Measurements from ENCODE around the gene SEMA7A.

The SEMA7A gene

DNA sequence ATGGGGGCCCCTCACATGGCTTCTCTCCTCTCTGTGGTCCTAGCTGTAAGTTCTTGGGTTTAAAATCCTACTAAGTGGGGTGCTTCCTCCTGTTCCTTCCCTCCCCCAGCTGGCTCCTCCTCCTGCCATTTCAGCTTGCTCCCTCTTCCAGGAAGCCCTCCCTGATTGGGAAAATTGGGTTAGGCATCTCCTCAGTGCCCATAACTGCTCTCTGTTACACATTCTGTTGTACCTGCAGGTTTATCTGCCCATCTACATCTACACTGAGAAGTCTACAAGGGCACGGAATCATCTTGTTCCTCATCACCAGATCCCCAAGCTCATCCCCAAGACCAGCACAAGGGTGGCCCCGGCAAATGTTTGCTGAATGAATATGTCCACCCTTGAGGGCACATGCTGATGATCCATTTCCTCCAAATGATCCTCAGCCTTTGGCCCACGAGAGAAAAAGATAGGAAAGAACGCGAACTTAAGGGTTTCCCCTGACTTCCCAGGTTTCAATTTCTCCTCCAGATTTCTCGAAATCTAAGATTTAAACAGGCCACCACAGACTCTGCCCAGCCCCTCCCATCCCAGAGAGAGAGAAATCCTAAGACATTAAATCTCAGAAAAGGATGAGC lies 3.9 kb downstream of the SEMA7A start:
- DNase-seq = no peak

DNA sequence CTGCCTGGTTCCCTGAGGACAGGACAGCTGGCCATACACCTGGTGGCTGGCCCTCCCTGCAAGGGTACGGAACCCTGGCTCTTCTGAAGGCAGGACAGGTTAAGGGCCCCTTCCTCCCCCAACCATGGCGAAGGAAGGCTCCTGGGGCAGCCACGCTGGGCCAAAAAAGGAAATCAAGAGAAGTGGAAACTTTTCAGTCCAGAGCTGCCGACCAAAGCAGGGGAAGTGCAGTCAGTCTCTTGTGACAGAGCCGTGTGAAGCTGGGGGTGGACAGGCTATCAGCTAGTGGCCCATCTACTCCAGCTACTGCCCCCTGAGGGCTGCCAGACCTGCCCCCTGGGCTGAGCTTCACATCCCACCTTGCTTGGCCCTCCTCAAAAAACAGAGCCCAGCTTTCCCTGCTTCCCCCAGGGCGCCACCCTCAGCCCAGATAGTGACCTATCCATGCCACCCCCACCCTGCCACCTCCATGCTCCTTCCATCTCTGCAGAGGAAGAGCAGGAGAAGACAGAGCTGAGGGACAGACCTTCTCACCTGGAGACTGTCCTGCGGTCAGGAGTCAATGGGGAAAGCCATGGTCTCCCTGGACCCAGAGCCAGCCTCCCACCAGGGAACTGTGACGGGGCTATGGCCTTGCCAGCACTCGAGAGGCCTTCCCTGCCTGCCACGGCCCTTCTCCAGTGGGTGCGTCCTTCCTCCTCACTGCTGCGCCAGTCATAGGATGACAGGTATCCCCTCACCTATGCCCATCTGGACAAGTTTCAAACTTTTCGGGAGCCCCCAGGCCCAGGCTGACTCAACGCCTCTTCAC lies 4.6 kb downstream of the SEMA7A start:
- no peak for DNase-seq

DNA sequence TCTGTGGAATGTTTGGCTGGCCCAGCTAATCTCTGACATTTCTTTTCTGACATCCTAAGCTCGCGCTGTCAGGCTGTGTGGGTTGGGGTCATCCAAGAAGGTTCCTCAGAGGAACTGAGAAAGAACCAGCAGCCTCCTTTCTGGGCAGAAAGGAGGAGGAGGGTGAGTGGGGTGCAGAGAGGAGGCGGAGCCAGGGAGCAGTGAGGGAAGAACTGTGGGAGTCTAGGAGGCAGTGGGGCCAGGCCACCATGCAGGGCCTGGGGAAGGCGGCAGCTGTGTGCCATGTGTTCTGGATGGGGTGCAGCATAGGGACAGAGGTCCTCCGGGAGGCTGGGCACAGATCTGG lies 5.3 kb downstream of the SEMA7A start:
- no peak for DNase-seq

DNA sequence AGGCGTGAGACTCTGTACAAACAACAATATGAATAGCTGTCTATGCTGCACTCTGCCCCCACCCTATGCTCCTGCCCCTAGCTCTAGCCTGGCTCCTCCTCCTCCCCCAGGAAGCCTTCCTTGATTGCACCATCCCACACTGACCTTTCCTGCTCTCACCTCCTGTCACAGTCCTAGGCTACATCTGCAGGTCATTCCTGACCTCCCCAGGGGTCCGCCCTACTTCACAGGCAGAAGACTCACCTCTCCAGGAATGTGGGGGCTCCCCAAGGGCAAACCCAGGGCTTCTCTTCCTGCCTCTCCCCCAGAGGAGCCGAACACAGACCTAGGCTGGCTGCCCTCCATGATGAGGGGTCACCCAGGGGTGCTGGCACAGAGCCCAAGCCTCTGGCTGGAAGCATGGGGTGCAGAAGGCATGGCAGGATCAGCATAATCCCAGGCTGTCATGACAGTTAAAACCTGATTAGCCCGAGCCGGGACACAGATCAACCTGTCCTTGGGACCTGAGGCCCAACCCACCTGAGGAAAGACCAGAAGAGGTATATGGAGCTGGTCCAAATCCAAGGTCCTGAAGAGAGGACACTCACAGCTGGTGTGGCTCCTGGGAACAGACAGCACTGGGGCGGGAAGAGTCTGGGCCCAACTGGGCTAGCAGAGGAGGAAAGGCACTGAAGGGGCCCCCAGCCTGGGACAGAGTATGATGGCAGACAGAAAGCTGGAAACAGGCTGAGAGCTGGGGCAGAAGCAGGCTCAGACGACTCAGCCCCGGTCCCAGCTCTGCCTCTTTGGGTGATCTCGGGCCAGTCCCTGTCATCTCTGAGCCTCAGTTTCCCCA lies 5.9 kb downstream of the SEMA7A start:
- DNase-seq = no peak

DNA sequence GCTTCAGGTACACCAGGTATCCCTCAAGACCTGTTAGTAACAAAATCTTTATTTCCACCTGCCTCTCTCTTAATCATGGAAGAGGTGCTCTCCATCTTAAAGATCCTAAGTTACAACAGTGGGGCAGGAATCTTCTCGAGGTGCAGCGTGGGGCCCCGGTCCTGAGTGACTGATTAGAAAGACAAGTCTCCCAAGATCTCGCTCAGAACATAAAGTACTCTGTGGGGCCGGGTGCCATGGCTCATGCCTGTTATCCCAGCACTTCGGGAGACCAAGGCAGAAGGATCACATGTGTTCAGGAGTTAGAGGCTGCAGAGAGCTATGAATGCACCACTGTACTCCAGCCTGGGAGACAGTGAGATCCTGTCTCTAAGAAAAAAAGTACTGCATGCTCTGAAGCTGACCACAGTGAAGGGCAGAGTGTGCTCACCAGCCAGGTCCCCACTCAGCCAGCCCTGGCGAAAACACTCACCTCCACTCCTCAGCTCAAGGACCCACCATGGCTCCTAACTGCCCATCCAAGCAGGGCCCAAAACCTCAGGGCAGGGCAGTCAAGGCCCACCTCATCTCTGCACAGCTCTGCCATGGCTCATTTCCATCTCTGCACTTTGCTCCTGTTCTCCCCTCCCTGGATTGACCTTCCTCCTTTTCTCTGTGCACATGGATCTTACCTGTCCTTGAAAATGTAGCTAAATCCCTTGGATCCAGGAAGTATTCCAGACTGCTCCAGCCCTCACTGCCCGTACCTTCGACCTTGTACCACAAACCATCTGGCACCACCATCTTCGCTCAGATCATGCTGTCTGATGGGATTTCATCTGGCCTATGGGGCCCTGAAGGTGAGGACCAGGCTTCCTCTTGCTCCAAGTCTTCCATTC lies 7.1 kb downstream of the SEMA7A start:
- DNase-seq = no peak

DNA sequence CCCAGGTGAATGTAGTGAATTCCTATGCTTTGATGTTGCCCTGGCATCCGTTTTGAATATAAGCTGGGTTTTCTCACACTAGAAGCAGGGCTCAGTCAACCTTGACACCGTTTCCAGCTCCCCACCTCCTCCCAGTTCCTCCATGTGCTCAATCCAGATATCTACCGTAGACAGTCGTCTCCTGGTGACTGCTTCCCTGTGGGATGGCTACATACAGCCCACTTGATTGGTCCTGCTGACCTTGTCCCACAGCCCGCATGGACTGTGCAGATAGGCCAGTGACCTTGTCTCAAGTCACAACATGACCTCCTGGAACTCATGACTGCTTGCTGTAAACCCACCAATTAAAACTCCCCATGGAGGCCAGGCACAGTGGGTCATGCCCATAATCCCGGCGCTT lies 8.1 kb downstream of the SEMA7A start:
- no peak for DNase-seq

DNA sequence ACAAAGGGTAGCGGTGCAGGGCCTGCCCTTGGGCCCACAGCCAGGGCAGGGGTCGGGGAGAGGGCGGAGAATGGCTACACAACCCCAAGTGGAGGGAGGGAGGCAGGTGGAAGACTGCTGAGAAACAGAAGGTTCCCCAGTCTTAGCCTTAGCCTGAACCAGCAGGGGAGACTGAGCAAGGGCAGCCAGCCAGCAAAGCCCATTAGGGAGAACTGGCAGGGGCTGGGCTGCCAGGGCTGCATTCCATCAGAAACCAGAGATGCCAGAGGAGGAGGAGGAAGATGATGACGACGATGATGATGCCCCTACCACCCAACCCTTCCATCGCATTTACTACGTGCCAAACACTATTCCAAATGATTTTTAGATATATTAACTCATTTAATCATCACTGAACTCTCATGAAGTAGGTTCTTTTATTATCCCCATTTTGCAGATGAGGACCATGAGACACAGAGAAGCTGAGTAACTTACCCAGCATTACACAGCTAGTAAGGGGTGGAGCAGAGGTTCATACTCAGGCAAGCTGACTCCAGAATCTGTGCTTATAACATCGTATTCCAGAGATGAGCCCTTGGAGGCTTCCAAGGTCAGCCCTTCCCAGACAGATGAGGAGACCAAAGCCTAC lies 8.7 kb downstream of the SEMA7A start:
- no peak for DNase-seq

DNA sequence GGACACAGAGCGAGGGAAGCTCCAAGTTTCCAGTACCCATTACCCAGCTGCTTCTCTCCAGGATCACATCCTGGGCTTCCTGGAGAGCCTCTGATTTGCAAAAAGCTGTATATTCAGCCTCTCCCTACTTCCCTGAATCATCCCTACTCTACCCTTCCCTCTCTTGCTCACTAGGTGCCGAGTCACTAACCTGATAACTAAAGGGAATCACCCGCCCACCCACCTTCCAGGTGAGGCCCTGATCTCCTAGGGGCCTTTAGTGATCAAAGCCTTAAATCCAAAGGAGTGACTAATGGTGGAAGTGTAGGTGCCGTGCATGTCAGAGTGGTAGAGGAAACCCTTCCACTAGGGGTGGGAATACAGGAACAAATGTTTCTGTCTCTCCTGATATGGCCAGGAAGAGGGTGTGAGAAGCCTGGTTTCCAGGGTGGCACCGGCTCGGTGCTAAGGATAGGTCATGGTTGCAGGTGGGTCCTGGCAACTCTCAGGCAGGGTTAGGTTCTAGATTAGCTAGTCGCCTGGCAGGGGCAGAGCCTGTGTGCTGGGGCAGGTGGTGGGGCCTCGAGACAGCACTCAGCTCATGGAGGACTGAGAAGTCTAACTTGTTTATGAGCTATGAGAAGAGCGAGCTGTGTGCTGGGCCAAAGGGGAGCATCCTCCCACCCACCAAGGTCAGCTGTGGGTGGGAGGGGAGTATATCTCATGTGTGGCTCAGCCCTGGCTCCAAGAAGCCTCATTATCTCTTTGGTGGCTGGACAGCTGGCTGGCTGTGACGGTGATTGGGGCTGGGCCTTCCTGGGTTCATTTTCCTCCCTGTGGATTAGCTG lies 10.1 kb downstream of the SEMA7A start:
- DNase-seq = no peak

DNA sequence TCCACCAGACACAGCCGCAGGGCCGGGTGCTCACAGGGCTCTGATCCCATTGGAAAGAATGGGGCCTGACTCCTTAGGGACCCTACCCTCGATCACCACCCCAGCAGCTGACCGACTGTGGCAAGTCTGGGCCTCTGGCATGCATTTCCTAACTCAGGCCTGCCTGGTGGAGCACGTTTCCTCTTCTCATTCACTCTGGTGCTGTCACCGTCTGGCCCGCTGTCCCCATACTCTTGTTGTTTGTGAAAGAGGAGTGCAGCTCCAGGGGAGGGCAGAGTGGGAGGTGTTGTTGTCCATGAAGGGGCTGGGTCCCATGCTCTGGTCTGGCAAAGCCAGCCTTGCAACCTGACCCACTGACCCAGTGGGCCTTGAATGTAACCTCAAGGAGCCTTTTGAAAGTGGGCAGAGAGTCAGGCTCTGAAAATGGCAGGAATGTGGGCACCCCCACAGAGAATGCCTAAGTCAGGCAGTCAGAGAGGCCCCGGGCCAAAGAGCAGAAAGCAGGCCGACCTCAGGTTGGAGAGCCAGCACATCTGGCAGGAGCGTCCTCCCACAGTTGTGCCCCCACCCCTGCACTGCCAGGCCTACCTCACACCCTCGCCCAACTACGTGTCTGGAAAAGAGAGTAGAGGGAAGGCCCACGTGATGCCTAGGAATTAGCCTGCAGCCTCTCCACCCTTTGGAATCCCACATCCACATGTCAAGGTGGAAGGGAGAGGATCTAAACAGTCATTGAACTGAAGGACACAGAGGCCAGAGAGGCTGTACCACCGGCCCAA lies 10.9 kb downstream of the SEMA7A start:
- DNase-seq = no peak

DNA sequence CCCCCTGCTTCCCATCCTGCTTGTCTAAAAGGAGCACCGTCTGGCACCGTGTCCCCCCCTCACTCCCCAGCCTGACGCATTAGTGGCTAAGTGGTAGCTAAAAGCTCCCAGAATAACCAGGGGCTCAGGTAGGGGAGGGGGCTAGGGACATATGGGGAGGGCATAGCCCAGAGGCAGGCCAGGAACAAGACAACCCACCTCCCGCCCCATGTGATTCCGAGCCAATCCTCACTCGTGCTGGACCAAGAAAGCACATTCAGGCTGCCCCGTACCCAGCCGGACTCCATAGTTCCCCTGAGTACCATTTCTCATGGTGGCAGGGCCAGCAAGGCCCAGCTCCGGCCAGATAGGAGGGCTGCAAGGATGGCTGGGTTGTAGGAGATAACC lies 11.5 kb downstream of the SEMA7A start:
- DNase-seq = no peak

DNA sequence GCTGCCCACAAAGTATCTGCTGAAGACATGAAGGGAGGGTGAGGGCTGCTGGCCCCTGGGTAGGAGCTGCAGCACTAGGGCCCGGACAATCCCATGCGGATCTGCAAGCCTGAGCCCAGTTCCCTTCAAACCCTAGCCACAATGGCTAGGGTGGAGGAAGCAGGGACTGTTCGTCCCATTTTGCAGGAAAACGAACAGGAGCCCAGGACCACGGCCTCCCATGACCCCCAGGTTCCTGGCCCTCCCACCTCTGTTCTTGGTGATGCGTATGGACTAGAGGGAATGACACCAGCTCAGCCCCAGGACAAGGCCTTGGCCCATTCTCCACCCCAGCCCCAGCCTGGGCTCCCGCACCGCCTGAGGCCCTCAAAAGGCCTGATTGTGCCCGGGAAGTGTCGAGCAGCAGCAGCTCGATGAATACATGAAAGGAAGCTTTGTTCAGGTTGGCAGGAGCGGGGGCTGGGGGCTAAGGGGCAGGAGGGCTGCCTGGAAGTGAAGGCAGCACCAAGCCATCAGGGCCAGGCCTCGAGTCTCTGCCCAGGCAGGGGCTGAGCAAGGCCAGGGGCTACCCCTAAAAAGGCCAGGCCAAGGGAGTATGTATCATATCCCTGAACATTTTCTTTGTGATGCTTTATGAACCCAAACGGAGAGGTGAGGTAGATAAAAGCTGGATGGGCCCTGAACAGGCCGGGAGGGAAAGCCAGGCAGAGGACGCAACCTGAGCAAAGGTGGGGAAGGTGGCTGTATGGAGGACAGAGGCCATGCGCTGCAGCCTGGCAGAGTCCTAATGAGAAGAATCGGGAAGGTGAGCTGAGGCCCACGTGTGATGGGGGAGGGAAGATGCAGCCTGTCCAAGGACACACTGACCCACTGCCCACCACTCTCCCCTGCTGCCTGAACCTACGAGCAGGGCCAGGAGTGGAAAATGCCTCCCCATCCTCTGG lies 12.2 kb downstream of the SEMA7A start:
- no peak for DNase-seq

DNA sequence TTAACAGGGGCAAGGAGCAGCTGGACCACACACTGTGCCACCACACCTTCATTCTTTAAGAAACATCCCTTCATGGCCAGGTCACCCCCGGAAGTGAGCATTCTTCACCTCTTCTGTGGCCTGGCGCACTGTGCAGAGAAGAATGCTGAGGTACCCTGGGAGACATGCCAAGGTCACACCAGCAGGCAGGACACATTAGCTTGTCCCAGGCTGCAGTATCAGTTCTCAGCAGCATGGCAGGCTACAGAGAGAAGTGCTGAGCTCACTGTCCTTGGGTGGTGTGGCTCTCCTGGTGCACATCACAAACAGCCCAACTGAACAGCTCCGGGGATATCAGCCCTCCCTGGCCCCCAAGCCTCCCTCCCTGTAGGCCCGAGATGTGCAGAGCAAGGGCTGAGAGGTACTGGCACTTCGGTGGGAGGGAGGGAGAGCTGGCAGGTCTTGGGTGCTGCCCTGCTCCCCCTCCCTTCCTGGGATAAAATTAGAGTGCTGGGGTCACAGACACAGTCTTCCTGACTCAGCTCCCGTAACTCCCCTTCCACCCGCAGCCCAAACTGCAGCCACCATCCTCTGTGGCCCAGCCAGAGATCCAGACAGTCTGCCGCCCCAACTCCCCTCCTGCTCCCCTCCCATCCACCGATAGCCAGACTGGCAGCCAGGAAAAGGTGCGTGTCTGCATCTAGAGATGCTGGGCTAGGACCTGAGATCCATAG lies 13.4 kb downstream of the SEMA7A start:
- no peak for DNase-seq

DNA sequence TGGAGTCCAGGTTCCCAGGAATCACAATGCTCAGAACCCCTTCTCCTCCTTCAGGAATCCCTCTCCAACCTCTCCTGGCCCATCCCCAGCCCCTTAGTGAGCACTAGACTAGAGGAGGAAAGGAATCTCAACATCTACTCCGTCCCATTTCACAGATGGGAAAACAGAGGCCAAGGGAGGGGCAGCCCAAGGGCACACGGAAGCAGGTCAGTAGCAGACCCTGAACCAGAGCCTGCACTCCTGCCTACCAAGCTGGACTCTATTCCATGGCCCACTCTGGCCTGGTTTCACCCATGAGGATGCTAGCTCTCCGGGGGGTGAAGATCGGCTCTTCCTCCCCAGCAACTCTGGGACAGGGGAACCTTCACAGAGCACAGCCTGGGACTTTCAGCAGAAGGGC lies 14.3 kb downstream of the SEMA7A start:
- DNase-seq = no peak

DNA sequence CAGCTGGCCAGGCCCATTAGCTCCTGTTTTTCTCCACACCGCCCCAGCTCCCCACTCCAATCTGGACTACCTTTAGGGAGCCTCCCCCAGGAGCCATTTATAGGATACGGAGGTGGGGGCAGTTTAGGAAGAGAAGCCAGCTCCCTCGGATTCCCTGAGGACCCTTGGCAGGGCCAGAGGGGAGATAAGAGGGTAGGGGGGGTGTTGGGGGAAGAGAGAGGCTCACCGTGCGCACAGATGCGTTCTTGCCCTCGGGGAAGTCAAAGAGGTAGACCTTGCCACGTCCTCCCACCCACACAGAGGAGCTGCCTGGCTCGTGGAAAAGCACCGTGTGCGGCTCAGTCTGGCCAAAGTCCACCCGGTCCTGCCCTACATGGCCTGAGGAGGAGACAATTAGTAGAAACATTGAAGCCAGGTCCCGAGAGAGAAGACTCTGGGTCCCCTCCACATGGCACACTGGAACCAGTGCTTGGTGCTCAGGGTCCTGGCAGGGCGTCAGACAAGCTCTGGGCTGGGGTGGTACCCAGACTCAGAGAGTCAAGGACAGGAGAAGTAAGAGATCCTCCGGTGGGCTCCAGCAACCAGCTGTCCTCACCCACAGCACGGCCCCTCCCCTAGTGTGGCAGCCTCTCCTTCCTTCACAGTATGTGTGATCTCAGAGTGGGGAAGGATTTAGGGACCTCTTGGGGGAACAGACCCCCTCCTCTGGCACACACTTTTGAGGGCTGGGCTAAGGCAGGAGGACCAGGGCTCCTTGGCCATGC lies 15.0 kb downstream of the SEMA7A start:
- no peak for DNase-seq

DNA sequence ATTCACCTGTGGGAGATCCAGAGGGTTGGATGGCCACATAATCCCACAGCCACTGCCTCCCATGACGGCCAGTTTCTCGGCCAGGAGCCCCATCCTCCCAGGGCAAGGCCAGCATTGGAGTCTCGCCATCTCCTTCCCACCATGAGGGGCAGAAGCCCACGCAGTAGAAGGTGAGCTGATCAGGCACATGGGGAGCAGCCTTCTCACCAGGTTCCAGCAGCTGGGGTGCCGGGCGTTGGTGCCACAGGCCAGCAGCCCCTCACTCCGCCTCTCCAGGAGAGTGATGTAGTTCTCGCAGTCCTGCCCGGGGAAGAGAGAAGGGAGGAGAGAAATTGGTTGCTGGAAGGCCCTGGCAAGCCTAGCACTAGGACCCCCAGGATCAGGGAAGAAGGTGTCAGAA lies 16.1 kb downstream of the SEMA7A start:
- no peak for DNase-seq

DNA sequence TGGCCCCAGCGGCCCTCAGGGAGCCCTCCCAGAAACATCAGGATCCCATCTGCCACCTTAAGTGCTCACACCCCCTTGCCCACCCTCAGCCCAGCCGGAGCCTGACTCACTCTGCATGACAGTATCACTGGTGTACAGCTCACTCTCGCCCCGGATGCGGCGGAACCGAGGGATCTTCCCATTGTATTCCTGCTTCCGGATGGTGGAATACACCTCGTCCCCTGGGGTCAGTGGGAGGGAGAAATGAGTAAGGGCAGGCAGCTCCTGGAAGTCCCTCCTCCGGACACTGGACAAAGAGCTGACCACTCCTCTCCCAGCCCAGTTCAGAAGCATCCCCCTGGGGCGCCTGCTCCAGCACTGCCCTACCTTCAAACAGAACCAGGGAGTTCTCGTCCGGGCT lies 16.5 kb downstream of the SEMA7A start:
- DNase-seq = no peak

DNA sequence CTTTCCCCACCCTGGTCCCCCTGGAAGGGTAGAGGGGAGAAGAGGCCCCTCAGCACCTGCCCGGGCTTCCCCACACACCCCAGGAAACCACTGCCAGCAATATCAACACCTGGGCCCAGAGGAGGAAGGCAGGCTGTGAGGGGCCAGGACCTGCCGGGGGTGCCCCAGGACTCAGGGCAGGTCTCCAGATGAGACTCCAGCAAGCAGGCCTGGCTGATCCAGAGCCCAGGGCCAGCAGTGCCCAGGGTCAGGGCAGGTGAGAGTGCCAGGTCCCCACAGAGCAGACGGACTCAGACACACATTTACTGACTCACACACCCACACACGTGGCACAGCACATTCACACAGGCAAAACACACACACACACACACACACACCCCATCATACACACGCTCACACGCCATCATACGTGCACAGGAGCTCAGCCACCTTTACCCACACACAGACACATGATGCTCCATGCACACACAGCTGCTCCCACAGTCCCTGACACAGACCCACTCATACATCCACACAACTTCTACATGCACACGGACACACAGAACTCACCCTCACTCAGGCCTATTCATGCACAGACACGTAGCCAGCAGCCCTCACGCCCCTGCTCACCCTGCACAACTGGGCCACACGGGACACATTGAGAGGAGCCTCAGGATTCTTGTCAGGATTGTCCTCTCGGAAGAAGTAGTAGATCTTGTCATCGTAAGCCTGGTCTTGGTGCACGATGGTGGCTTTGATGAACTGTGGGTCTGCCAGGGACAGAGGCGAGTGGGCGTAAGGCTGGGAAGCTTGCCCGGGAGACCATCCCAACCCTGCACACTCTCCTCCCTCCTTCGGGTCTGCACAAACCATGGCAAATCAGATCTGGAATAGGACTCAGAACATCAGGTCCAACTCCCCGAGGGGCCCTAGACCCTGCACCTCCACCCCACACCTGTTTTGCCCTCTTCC lies 17.5 kb downstream of the SEMA7A start:
- no peak for DNase-seq

Measured in DMS79 (cell line).